ENCODE measurements around the gene STIMATE. TPM values are rescaled to one million over a fixed set of nuclear protein-coding genes. Genes with fewer than 3 reads are reported as not detected.

The STIMATE gene
- total and polyA plus RNA-seq, 2 donors from 2014 or later = 21.4 to 23.3 TPM

DNA sequence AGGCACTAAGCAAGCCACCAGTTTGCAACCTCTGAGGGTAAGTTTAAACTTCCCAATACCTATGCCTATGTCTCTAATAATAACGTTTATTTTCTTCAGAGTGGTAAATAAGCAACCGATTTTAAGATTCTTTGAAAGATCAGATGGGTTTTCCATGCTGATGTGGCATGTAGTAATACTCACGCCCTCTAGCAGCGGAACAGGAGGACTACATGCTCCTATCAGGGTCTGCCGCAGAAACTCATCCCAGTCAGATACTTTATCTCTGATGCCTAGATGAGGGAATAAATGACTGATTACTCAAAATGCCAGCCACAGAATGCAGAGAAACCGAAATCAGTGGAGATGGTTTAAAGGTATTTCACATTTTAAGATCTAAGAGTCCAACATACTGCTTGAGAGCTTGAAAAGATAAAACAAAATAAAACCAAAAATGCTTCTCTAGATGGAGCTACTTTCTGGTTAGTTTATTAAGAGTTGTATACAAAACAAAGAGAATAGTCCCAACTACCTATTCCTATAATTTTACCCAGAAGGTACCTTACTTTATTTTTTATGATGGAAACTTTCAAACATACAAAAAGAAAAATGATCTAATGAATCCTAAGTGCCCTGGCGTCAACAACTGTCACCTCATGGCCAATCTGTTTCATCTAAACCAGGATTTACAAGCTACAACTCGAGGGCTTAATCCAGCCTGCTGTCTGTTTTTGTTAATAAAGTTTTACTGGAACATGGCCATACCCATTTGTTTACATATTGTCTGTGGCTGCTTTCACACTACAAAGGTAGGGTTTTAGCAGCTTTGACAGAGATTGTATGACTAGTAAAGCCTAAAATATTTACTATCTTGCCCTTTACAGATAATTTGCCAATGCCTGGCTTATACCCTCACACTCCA lies 37.5 kb upstream of the STIMATE start:
- no peak overlapping the region for H3K4me3 ChIP-seq (ENCODE audit: low read length in 3 of 3)
- H3K4me1 ChIP-seq (ENCODE audit: control insufficient read depth in 2 of 3, insufficient read depth in 2 of 3, low read depth in 1 of 3, low read length in 3 of 3) = no peaks in the 10 kb centered on the region
- no peak overlapping the region for H3K27ac ChIP-seq (ENCODE audit: low read depth in 2 of 2, low read length in 2 of 2)
- H3K27me3 ChIP-seq (ENCODE audit: control insufficient read depth, insufficient read depth, low read length) = no peaks in the 10 kb centered on the region
- H3K36me3 ChIP-seq (ENCODE audit: control insufficient read depth in 2 of 3, insufficient read depth in 3 of 3, low read length in 3 of 3) = peaks cover 0 to 12% (median 0%) of the 10 kb centered on the region in 3 donors
- TF ChIP-seq, protein P1, sequence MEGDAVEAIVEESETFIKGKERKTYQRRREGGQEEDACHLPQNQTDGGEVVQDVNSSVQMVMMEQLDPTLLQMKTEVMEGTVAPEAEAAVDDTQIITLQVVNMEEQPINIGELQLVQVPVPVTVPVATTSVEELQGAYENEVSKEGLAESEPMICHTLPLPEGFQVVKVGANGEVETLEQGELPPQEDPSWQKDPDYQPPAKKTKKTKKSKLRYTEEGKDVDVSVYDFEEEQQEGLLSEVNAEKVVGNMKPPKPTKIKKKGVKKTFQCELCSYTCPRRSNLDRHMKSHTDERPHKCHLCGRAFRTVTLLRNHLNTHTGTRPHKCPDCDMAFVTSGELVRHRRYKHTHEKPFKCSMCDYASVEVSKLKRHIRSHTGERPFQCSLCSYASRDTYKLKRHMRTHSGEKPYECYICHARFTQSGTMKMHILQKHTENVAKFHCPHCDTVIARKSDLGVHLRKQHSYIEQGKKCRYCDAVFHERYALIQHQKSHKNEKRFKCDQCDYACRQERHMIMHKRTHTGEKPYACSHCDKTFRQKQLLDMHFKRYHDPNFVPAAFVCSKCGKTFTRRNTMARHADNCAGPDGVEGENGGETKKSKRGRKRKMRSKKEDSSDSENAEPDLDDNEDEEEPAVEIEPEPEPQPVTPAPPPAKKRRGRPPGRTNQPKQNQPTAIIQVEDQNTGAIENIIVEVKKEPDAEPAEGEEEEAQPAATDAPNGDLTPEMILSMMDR (IDR thresholded peaks at IDR 0.05; ENCODE audit: borderline replicate concordance, extremely low read depth, insufficient read depth) = peak; percentile 77
- DNase-seq (peak in 3 of 5 donors; percentile 29 to 67 (median 49)), FAIRE-seq (peak; percentile 55)
- intact Hi-C loops (cut with DNase I) = no loop called here
- no peak overlapping the region for H3K9ac ChIP-seq (ENCODE audit: low read length in 3 of 3)
- no peaks in the 10 kb centered on the region for H3K9me3 ChIP-seq (ENCODE audit: control insufficient read depth in 2 of 3, insufficient read depth in 1 of 3, low read length in 3 of 3)

DNA sequence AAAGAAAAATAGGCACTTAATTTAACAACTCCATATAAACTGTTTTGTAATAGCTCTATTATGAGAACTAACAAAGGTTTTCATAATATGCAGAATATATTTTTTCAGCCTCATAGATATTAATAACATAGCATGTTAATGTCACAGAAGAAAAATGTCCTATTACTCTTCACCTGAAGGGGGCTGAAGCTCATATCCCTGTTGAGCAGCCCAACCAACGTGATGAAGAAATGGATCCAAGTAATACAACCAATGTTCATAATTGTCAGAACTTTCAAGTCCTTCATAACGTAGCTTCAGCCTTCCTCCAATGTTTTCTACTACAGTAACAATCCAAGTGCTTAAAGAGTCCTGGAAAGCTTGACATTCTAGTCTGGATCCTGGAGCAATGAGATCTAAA lies 34.5 kb upstream of the STIMATE start:
- no peak overlapping the region for H3K4me3 ChIP-seq (ENCODE audit: low read length in 3 of 3)
- FAIRE-seq (no peak), DNase-seq (no peak)
- TF ChIP-seq, protein P1 (IDR thresholded peaks at IDR 0.05; ENCODE audit: borderline replicate concordance, extremely low read depth, insufficient read depth) = no peak
- no peak overlapping the region for H3K27ac ChIP-seq (ENCODE audit: low read depth in 2 of 2, low read length in 2 of 2)
- no peaks in the 10 kb centered on the region for H3K4me1 ChIP-seq (ENCODE audit: control insufficient read depth in 2 of 3, insufficient read depth in 2 of 3, low read depth in 1 of 3, low read length in 3 of 3)
- H3K9me3 ChIP-seq (ENCODE audit: control insufficient read depth in 2 of 3, insufficient read depth in 1 of 3, low read length in 3 of 3) = no peaks in the 10 kb centered on the region
- no peak overlapping the region for H3K9ac ChIP-seq (ENCODE audit: low read length in 3 of 3)
- intact Hi-C loops (cut with DNase I) = no loop called here
- H3K36me3 ChIP-seq (ENCODE audit: control insufficient read depth in 2 of 3, insufficient read depth in 3 of 3, low read length in 3 of 3) = peaks cover 0 to 14% (median 0%) of the 10 kb centered on the region in 3 donors
- no peaks in the 10 kb centered on the region for H3K27me3 ChIP-seq (ENCODE audit: control insufficient read depth, insufficient read depth, low read length)

DNA sequence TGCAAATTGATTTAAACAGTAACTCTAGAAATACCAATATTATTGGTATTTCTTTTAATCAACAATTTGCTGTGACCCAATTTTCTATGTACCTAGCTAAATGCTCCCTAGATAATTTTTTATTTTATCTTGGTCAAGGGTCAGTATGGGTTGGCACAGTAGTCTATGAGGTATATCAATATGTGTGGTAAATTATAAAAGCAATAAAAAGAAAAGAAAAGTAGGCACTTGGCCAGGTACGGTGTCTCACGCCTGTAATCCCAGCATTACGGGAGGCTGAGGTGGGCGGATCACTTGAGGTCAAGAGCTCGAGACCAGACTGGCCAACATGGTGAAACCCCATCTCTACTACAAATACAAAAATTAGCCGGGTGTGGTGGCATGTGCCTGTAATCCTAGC lies 34.0 kb upstream of the STIMATE start:
- Histone ChIP-seq H3K9me3 (ENCODE audit: control insufficient read depth in 2 of 3, insufficient read depth in 1 of 3, low read length in 3 of 3) (no peaks in the 10 kb centered on the region), H3K27me3 (ENCODE audit: control insufficient read depth, insufficient read depth, low read length) (no peaks in the 10 kb centered on the region), H3K9ac (ENCODE audit: low read length in 3 of 3) (no peak overlapping the region), H3K4me3 (ENCODE audit: low read length in 3 of 3) (no peak overlapping the region), H3K36me3 (ENCODE audit: control insufficient read depth in 2 of 3, insufficient read depth in 3 of 3, low read length in 3 of 3) (peaks cover 0 to 14% (median 2%) of the 10 kb centered on the region in 3 donors), H3K27ac (ENCODE audit: low read depth in 2 of 2, low read length in 2 of 2) (no peak overlapping the region), H3K4me1 (ENCODE audit: control insufficient read depth in 2 of 3, insufficient read depth in 2 of 3, low read depth in 1 of 3, low read length in 3 of 3) (no peaks in the 10 kb centered on the region)
- intact Hi-C loops (cut with DNase I) = no loop called here
- FAIRE-seq = no peak
- no peak for DNase-seq
- TF ChIP-seq, protein P1 (IDR thresholded peaks at IDR 0.05; ENCODE audit: borderline replicate concordance, extremely low read depth, insufficient read depth) = no peak

Measured in kidney (tissue), 14 donors.